Esophagus muscularis mucosa (tissue), 3 donors: ENCODE data around the gene ZBED6.
"Not testable (repeated sequence)": the region's sequence is repeated elsewhere in the genome, so short reads cannot be mapped to it uniquely, and the experiment has no call there.

Source experiments
- CTCF ChIP-seq, 3 experiments: fragments of 200-600 bp in 2 of 3; fragments of 450-650 bp in 1 of 3; sonication (generic) in 2 of 3; IDR thresholded peaks; one replicate each; pipeline ENCODE4 v1.5.1; 2017 to 2019; ENCODE audit warnings: antibody characterized with exemption in 3 of 3, mild to moderate bottlenecking in 2 of 3, moderate library complexity in 1 of 3
- POLR2AphosphoS5 ChIP-seq, 2 donors: sonication (generic); formaldehyde crosslinking; IDR thresholded peaks; one replicate each; pipeline ENCODE4 v1.6.1; 2017; ENCODE audit warnings: antibody characterized with exemption in 2 of 2

- not testable (repeated sequence) for TF ChIP-seq POLR2AphosphoS5, CTCF (IDR thresholded peaks at IDR 0.05)
Measured at GRCh38 chr1:203751618-203752361, 43.6 kb upstream of the ZBED6 start.
